ENCODE measurements around the gene TPSD1.
"Not testable (repeated sequence)": the region's sequence is repeated elsewhere in the genome, so short reads cannot be mapped to it uniquely, and the experiment has no call there.

The TPSD1 gene

GRCh38 chr16:1255276-1256122, at the start of gene TPSD1:
Gene TPSD1 (plus strand): TSS chr16:1256069. CDS start chr16:1256281, 212 bp downstream.
- not testable (repeated sequence) for H3K4me3 ChIP-seq; DNase-seq (ENCODE audit: low spot score); H3K27ac ChIP-seq

GRCh38 chr16:1206326-1206725, 49.5 kb upstream of the TPSD1 start:
- no peak for DNase-seq (ENCODE audit: low spot score)
- no peak for TF ChIP-seq CTCF (IDR thresholded peaks at IDR 0.05)
- no peak overlapping the region for H3K4me3 ChIP-seq
- H3K27ac ChIP-seq: no peak overlapping the region

GRCh38 chr16:1206786-1207185, 49.1 kb upstream of the TPSD1 start:
- TF ChIP-seq CTCF (IDR thresholded peaks at IDR 0.05): no peak
- Histone ChIP-seq H3K4me3 (no peak overlapping the region), H3K27ac (no peak overlapping the region)
- DNase-seq (ENCODE audit: low spot score): no peak

GRCh38 chr16:1208239-1208830, 47.5 kb upstream of the TPSD1 start:
- Histone ChIP-seq H3K27ac (no peak overlapping the region), H3K4me3 (no peak overlapping the region)
- TF ChIP-seq CTCF (IDR thresholded peaks at IDR 0.05): no peak
- DNase-seq (ENCODE audit: low spot score): no peak

GRCh38 chr16:1209081-1209480, 46.8 kb upstream of the TPSD1 start:
- Histone ChIP-seq H3K27ac (no peak overlapping the region), H3K4me3 (no peak overlapping the region)
- no peak for DNase-seq (ENCODE audit: low spot score)
- TF ChIP-seq CTCF (IDR thresholded peaks at IDR 0.05): no peak

- H3K27ac ChIP-seq: no peak overlapping the region
- no peak for DNase-seq (ENCODE audit: low spot score)
- TF ChIP-seq CTCF (IDR thresholded peaks at IDR 0.05): no peak
- no peak overlapping the region for H3K4me3 ChIP-seq
These were observed 45.4 kb upstream of the TPSD1 start for GRCh38 chr16:1210461-1210860.

GRCh38 chr16:1211451-1212268, 44.2 kb upstream of the TPSD1 start:
- no peak for TF ChIP-seq CTCF (IDR thresholded peaks at IDR 0.05)
- Histone ChIP-seq H3K4me3 (no peak overlapping the region), H3K27ac (no peak overlapping the region)
- DNase-seq (ENCODE audit: low spot score): no peak
